Endothelial cell of umbilical vein (primary cell): ENCODE results near the gene WDR72. TPM values are rescaled to one million over a fixed set of nuclear protein-coding genes. Genes with fewer than 3 reads are reported as not detected.

ENCODE experiments used
- BruUV-seq: library from RNA; stranded (reverse); fragments of 400-500 nt; replicated peaks from 2 replicates; lab custom pipeline; 2021; lab: Mats Ljungman, UMichigan
- CTCF ChIA-PET: fragments of 300-600, 350-600 bp; sonication (Branson Sonifier 250); formaldehyde crosslinking; loops from one replicate; lab custom pipeline; 2021; ENCODE audit warnings: antibody characterized with exemption, inconsistent platforms; lab: Charles Lee
- POLR2A ChIA-PET: fragments of 300-600, 350-600 bp; sonication (Branson Sonifier 250); formaldehyde crosslinking; loops from one replicate; lab custom pipeline; 2021; ENCODE audit warnings: antibody characterized with exemption, inconsistent platforms; lab: Charles Lee
- DNase-seq: peaks from one replicate; pipeline ENCODE4 v3.0.0-alpha.2; 2011; ENCODE audit warnings: low read depth, low spot score
- FAIRE-seq: peaks from 2 replicates; lab custom pipeline; 2011; peaks lifted over from hg19 to GRCh38; lab: Jason Lieb, UNC
- H2AFZ ChIP-seq: 2 replicates; pipeline ENCODE4 v1.6.0; 2012; ENCODE audit warnings: low read depth, low read length, control low read depth, inconsistent platforms
- H3K27ac ChIP-seq: 2 replicates; pipeline ENCODE4 v1.5.1; 2011; ENCODE audit warnings: low read depth, mild to moderate bottlenecking, control low read depth, low read length, moderate library complexity; ENCODE audit not compliant: insufficient read depth
- H3K27me3 ChIP-seq, 2 experiments: 2 replicates each; pipeline versions ENCODE4 v1.6.0 to v1.6.1; 2011; ENCODE audit warnings: low read length in 2 of 2, mixed read lengths in 1 of 2; ENCODE audit not compliant: control insufficient read depth in 2 of 2, insufficient read depth in 2 of 2
- H3K36me3 ChIP-seq, 2 experiments: 2 replicates in 1 of 2; 3 replicates in 1 of 2; pipeline ENCODE4 v1.5.1; 2011; ENCODE audit warnings: low read length in 2 of 2, mild to moderate bottlenecking in 1 of 2, moderate library complexity in 1 of 2; ENCODE audit not compliant: control insufficient read depth in 2 of 2, insufficient read depth in 2 of 2; ENCODE audit errors: extremely low read depth in 1 of 2
- H3K4me1 ChIP-seq: 3 replicates; pipeline ENCODE4 v1.5.1; 2011; ENCODE audit warnings: mild to moderate bottlenecking, low read length; ENCODE audit not compliant: control insufficient read depth, insufficient read depth; ENCODE audit errors: extremely low read depth
- H3K4me2 ChIP-seq: 2 replicates; pipeline ENCODE4 v1.6.1; 2011; ENCODE audit warnings: low read length, control low read depth, mixed read lengths; ENCODE audit not compliant: insufficient read depth
- H3K4me3 ChIP-seq, 3 experiments: fragments of 200-600 bp in 1 of 3; sonication (generic), shearing (Covaris generic) in 1 of 3; replicated peaks in 1 of 3; 2 replicates each; pipeline ENCODE4 v1.5.1; 2011 to 2016; ENCODE audit warnings: control low read depth in 3 of 3, low read length in 3 of 3, mild to moderate bottlenecking in 2 of 3, inconsistent platforms in 1 of 3, low read depth in 1 of 3, moderate library complexity in 1 of 3; ENCODE audit not compliant: insufficient read depth in 1 of 3
- H3K79me2 ChIP-seq: 2 replicates; pipeline ENCODE4 v1.6.0; 2012; ENCODE audit warnings: low read length, inconsistent platforms; ENCODE audit not compliant: control insufficient read depth, insufficient read depth
- H3K9ac ChIP-seq: replicated peaks from 2 replicates; pipeline ENCODE3; 2011; ENCODE audit warnings: low read length, control low read depth; ENCODE audit not compliant: insufficient read depth; ENCODE audit errors: extremely low read depth
- H3K9me1 ChIP-seq: replicated peaks from 3 replicates; pipeline ENCODE4 v1.6.0; 2011; ENCODE audit warnings: mild to moderate bottlenecking, low read length; ENCODE audit not compliant: control insufficient read depth, insufficient read depth; ENCODE audit errors: extremely low read depth
- H3K9me3 ChIP-seq: replicated peaks from 2 replicates; pipeline ENCODE4 v1.5.1; 2012; ENCODE audit warnings: low read length, inconsistent platforms; ENCODE audit not compliant: control insufficient read depth, insufficient read depth
- H4K20me1 ChIP-seq: replicated peaks from 2 replicates; pipeline ENCODE3; 2011; ENCODE audit warnings: mild to moderate bottlenecking, low read length; ENCODE audit not compliant: control insufficient read depth, insufficient read depth; ENCODE audit errors: extremely low read depth
- CTCF ChIP-seq, 2 donors: IDR thresholded peaks; 1 replicate in 1 of 2; 2 replicates in 1 of 2; pipeline ENCODE4 v1.5.1; 2011; ENCODE audit warnings: low read length in 2 of 2, mild to moderate bottlenecking in 2 of 2, moderate library complexity in 2 of 2, control low read depth in 1 of 2, inconsistent platforms in 1 of 2, low read depth in 1 of 2; ENCODE audit not compliant: insufficient read depth in 1 of 2; ENCODE audit errors: extremely low read depth in 1 of 2
- EZH2 ChIP-seq: IDR thresholded peaks from 2 replicates; pipeline ENCODE4 v1.6.1; 2012; ENCODE audit warnings: borderline replicate concordance, low read depth, mild to moderate bottlenecking, moderate library complexity, low read length, inconsistent platforms; ENCODE audit not compliant: severe bottlenecking
- FOS ChIP-seq: IDR thresholded peaks from 2 replicates; pipeline ENCODE4 v1.6.1; 2011; ENCODE audit warnings: mild to moderate bottlenecking, low read length, moderate library complexity, borderline replicate concordance; ENCODE audit not compliant: insufficient read depth
- GATA2 ChIP-seq: IDR thresholded peaks from 2 replicates; pipeline ENCODE4 v1.7.0; 2011; ENCODE audit warnings: low read depth, mild to moderate bottlenecking, moderate library complexity, mixed read lengths, low read length; ENCODE audit not compliant: insufficient read length, insufficient read depth
- JUN ChIP-seq: IDR thresholded peaks from 2 replicates; pipeline ENCODE4 v1.6.1; 2011; ENCODE audit warnings: borderline replicate concordance, low read depth; ENCODE audit not compliant: insufficient read length, insufficient read depth
- MAX ChIP-seq: IDR thresholded peaks from 2 replicates; pipeline ENCODE4 v1.6.1; 2011; ENCODE audit not compliant: insufficient read depth, insufficient read length
- MYC ChIP-seq: IDR thresholded peaks from one replicate; pipeline ENCODE4 v1.6.1; 2011; ENCODE audit warnings: mild to moderate bottlenecking, low read depth, low read length
- POLR2A ChIP-seq: IDR thresholded peaks from 2 replicates; pipeline ENCODE4 v1.6.1; 2012; ENCODE audit warnings: low read depth, mild to moderate bottlenecking, control low read depth, low read length
- POLR2AphosphoS5 ChIP-seq: IDR thresholded peaks from 2 replicates; pipeline ENCODE4 v1.6.1; 2012; ENCODE audit warnings: low read depth, mild to moderate bottlenecking, control low read depth, low read length, moderate library complexity; ENCODE audit not compliant: insufficient read depth
- dilution Hi-C: fragments of 300-500 bp; cut with MboI; formaldehyde crosslinking; loops from one replicate; pipeline ENCODE4 v1.15.0; 2019; ENCODE audit warnings: low sequenced_read_pairs; ENCODE audit not compliant: extremely low pct_ligation_motif_present
- intact Hi-C: fragments of 100-400 bp; cut with micrococcal nuclease; formaldehyde crosslinking; loops from one replicate; pipeline ENCODE4 v1.10.0; 2022
- polyA plus RNA-seq, 4 experiments: library from polyadenylated mRNA; depleted of rRNA in 3 of 4; stranded (reverse) in 3 of 4; unstranded in 1 of 4; fragments of >200 nt; gene quantifications; 2 replicates each; pipeline versions ENCODE4 v1.2.1 to v1.2.3, GENCODE V29; 2011 to 2012; ENCODE audit warnings: missing spikeins in 1 of 4
- total RNA-seq: library from RNA; stranded (reverse); gene quantifications from 2 replicates; pipeline ENCODE4 v1.2.3, GENCODE V29; 2021

WDR72 gene
- total and polyA plus RNA-seq, 2 donors (not counting 3 experiments of a cell fraction or from before 2014, with no cell fraction given), result not detected

GRCh38 chr15:53498996-53499395 is 260.5 kb downstream of the WDR72 start:
- DNase-seq, result no peak
- Histone ChIP-seq H3K9me1 (no peaks in the 10 kb centered on the region), H3K27me3 (no peaks in the 10 kb centered on the region), H2AFZ (no peak overlapping the region), H3K9me3 (no peaks in the 10 kb centered on the region), H3K4me3 (no peak overlapping the region), H3K79me2 (no peaks in the 10 kb centered on the region), H3K9ac (no peak overlapping the region), H3K4me2 (no peak overlapping the region), H3K36me3 (no peaks in the 10 kb centered on the region), H4K20me1 (no peaks in the 10 kb centered on the region), H3K4me1 (no peaks in the 10 kb centered on the region), H3K27ac (no peak overlapping the region)
- intact Hi-C loops (no loop called here), dilution Hi-C loops (no loop called here)
- ChIA-PET POLR2A (no interaction called here), CTCF (no interaction called here)
- TF ChIP-seq CTCF (IDR thresholded peaks at IDR 0.05; ENCODE audit: extremely low read depth in 1 of 2, insufficient read depth in 1 of 2, low read depth in 1 of 2, low read length in 2 of 2), result no peak
- no peak for TF ChIP-seq POLR2AphosphoS5
- FAIRE-seq, result no peak
- no TSS peak for BruUV-seq

- FAIRE-seq, result no peak
- Histone ChIP-seq H3K4me2 (no peak overlapping the region), H3K79me2 (no peaks in the 10 kb centered on the region), H4K20me1 (no peaks in the 10 kb centered on the region), H3K4me1 (no peaks in the 10 kb centered on the region), H3K36me3 (no peaks in the 10 kb centered on the region), H3K27ac (no peak overlapping the region), H3K4me3 (no peak overlapping the region), H3K9ac (no peak overlapping the region), H3K9me3 (no peaks in the 10 kb centered on the region), H3K27me3 (no peaks in the 10 kb centered on the region), H2AFZ (no peak overlapping the region), H3K9me1 (no peaks in the 10 kb centered on the region)
- ChIA-PET POLR2A (no interaction called here), CTCF (no interaction called here)
- dilution Hi-C loops, result no loop called here
- intact Hi-C loops, result no loop called here
- DNase-seq, result no peak
- TF ChIP-seq MYC (no peak), POLR2A (no peak), CTCF (IDR thresholded peaks at IDR 0.05; ENCODE audit: extremely low read depth in 1 of 2, insufficient read depth in 1 of 2, low read depth in 1 of 2, low read length in 2 of 2) (no peak), POLR2AphosphoS5 (no peak), MAX (no peak), FOS (no peak), EZH2 (no peak), GATA2 (no peak), JUN (no peak)
- no TSS peak for BruUV-seq
Measured at GRCh38 chr15:53490341-53490740, 269.1 kb downstream of the WDR72 start.
